GM23338 (cell line): ENCODE measurements around the gene SIRT4. TPM values are rescaled to one million over a fixed set of nuclear protein-coding genes. Genes with fewer than 3 reads are reported as not detected.

Source experiments
- ATAC-seq: fragments of 200-7000 bp; cut with Tn5 transposase; 3 replicates; pipeline ENCODE4 v1.9.1; 2020
- DNase-seq: peaks from one replicate; pipeline ENCODE4 v3.0.0-alpha.2; 2015; ENCODE audit warnings: low spot score
- H2AFZ ChIP-seq: fragments of 200-600 bp; sonication (generic); 2 replicates; pipeline ENCODE4 v1.8.0; 2016; ENCODE audit warnings: antibody characterized with exemption, mild to moderate bottlenecking, moderate library complexity
- H3F3A ChIP-seq: fragments of 200-600 bp; sonication (generic); replicated peaks from 2 replicates; pipeline ENCODE4 v1.8.0; 2017; ENCODE audit warnings: antibody characterized with exemption, mixed run types, low read depth
- H3K27ac ChIP-seq: fragments of 200-600 bp; sonication (generic); 2 replicates; pipeline ENCODE4 v1.6.1; 2016; ENCODE audit warnings: low read depth
- H3K27me3 ChIP-seq: fragments of 200-600 bp; sonication (generic); 2 replicates; pipeline ENCODE4 v1.8.0; 2016; ENCODE audit warnings: mild to moderate bottlenecking, mixed run types, moderate library complexity; ENCODE audit not compliant: insufficient read depth
- H3K36me3 ChIP-seq: fragments of 200-600 bp; sonication (generic); 2 replicates; pipeline ENCODE4 v1.8.0; 2016; ENCODE audit warnings: mild to moderate bottlenecking; ENCODE audit not compliant: insufficient read depth
- H3K4me1 ChIP-seq: fragments of 200-600 bp; sonication (generic); 2 replicates; pipeline ENCODE4 v1.8.0; 2016; ENCODE audit warnings: mild to moderate bottlenecking, moderate library complexity; ENCODE audit not compliant: insufficient read depth
- H3K4me2 ChIP-seq: fragments of 200-600 bp; sonication (generic); 2 replicates; pipeline ENCODE4 v1.7.1; 2017; ENCODE audit warnings: mixed run types
- H3K4me3 ChIP-seq: fragments of 200-600 bp; sonication (generic); 2 replicates; pipeline ENCODE4 v1.6.1; 2016; ENCODE audit warnings: mixed run types
- H3K79me2 ChIP-seq: fragments of 200-600 bp; sonication (generic); replicated peaks from 2 replicates; pipeline ENCODE4 v1.8.0; 2017; ENCODE audit warnings: mild to moderate bottlenecking; ENCODE audit not compliant: insufficient read depth
- H3K9me2 ChIP-seq: fragments of 200-600 bp; sonication (generic); 2 replicates; pipeline ENCODE4 v1.8.0; 2017; ENCODE audit not compliant: insufficient read depth
- H4K20me1 ChIP-seq: fragments of 200-600 bp; sonication (generic); replicated peaks from 2 replicates; pipeline ENCODE4 v1.8.0; 2017; ENCODE audit warnings: mild to moderate bottlenecking; ENCODE audit not compliant: insufficient read depth
- H3K27ac Mint-ChIP-seq: 2 replicates; pipeline ENCODE4 v1.8.0; 2020; ENCODE audit warnings: inconsistent platforms, mild to moderate bottlenecking, moderate library complexity, mixed read lengths
- H3K27me3 Mint-ChIP-seq: 3 replicates; pipeline ENCODE4 v1.8.0; 2022; ENCODE audit warnings: low read depth, mild to moderate bottlenecking, moderate library complexity, mixed read lengths, inconsistent platforms; ENCODE audit not compliant: insufficient read depth, poor library complexity
- H3K36me3 Mint-ChIP-seq: 3 replicates; pipeline ENCODE4 v1.8.0; 2021; ENCODE audit warnings: low read depth, mild to moderate bottlenecking, inconsistent platforms, moderate library complexity, mixed read lengths
- H3K4me1 Mint-ChIP-seq: 3 replicates; pipeline ENCODE4 v1.8.0; 2020; ENCODE audit warnings: mild to moderate bottlenecking, inconsistent platforms, mixed read lengths
- H3K4me3 Mint-ChIP-seq: 3 replicates; pipeline ENCODE4 v1.8.0; 2021; ENCODE audit warnings: moderate library complexity, mild to moderate bottlenecking, inconsistent platforms, mixed read lengths
- H3K9me3 Mint-ChIP-seq: 3 replicates; pipeline ENCODE4 v1.8.0; 2020; ENCODE audit warnings: moderate library complexity, mild to moderate bottlenecking, inconsistent platforms, mixed read lengths
- CREB1 ChIP-seq: fragments of 250-450 bp; sonication (Bioruptor Pico); IDR thresholded peaks from 2 replicates; pipeline ENCODE4 v1.5.0; 2020; ENCODE audit warnings: low read depth, mild to moderate bottlenecking, moderate library complexity
- JUNB ChIP-seq: IDR thresholded peaks from one replicate; pipeline ENCODE4 v1.6.1; 2016; ENCODE audit warnings: antibody characterized with exemption; ENCODE audit not compliant: unreplicated experiment
- POLR2AphosphoS5 ChIP-seq: IDR thresholded peaks from 2 replicates; pipeline ENCODE4 v1.6.1; 2016; ENCODE audit warnings: antibody characterized with exemption, low read depth
- STAT1 ChIP-seq: IDR thresholded peaks from one replicate; pipeline ENCODE4 v1.6.1; 2016; ENCODE audit warnings: antibody characterized with exemption; ENCODE audit not compliant: unreplicated experiment
- polyA plus RNA-seq: library from polyadenylated mRNA; unstranded; fragments of >200 nt; fragmentation: Nextera tagmentation; extraction: Ambion mirVana; gene quantifications from 2 replicates; pipeline ENCODE4 v1.2.1, GENCODE V29; 2016
- small RNA-seq: library from RNA; depleted of rRNA; stranded (forward); fragments of <200 nt; gene quantifications from one replicate; pipeline ENCODE3, GENCODE V24; 2014; ENCODE audit warnings: low replicate concordance
- total RNA-seq: library from RNA; depleted of rRNA; stranded (reverse); fragments of >200 nt; shearing (Covaris generic); gene quantifications from 2 replicates; pipeline ENCODE4 v1.2.3, GENCODE V29; 2014; rRNA removed

The SIRT4 gene
- total and polyA plus RNA-seq, 2 experiments from 2014 or later, result 2.0 to 3.0 TPM

GRCh38 chr12:120359128-120359527 lies 57.0 kb downstream of the SIRT4 start (continued):
- TF ChIP-seq STAT1 (no peak), JUNB (no peak)

GRCh38 chr12:120361506-120362208 lies 59.5 kb downstream of the SIRT4 start:
- Mint-ChIP-seq H3K4me1 (peaks cover 73% of the 10 kb centered on the region), H3K27me3 (peaks cover 19% of the 10 kb centered on the region), H3K27ac (peak overlapping the region; percentile 85), H3K36me3 (peaks cover 85% of the 10 kb centered on the region), H3K9me3 (no peaks in the 10 kb centered on the region), H3K4me3 (peak overlapping the region; percentile 70)
- DNase-seq (peak; percentile 97), ATAC-seq (peak; percentile 87)
- Histone ChIP-seq H3K4me3 (peak overlapping the region; percentile 74), H3K27me3 (no peaks in the 10 kb centered on the region), H3K79me2 (0 out of 2 replicates have a peak, but pooled peaks cover 7% of the 10 kb centered on the region), H2AFZ (peak overlapping the region; percentile 80), H3K27ac (peak overlapping the region; percentile 87; the same call in 1 of the 2 replicates), H3F3A (peaks cover 28% of the 10 kb centered on the region), H3K9me2 (no peaks in the 10 kb centered on the region), H3K36me3 (peaks cover 7% of the 10 kb centered on the region; the same call in 1 of the 2 replicates), H3K4me1 (peaks cover 41% of the 10 kb centered on the region), H3K4me2 (peak overlapping the region; percentile 90), H4K20me1 (peaks cover 9% of the 10 kb centered on the region; the same call in 1 of the 2 replicates)
- no peak for TF ChIP-seq JUNB
- TF ChIP-seq CREB1 (CRISPR knock-in tag), result peak; percentile 48; the same call in 1 of the 2 replicates
- peak; percentile 40; the same call in 1 of the 2 replicates for TF ChIP-seq POLR2AphosphoS5

Small RNAs within 50 kb of the gene (small RNA-seq; reads per million reads assigned to genes)
- gene RNU4-1 (4,412 reads per million, percentile 100 among the genes with 10 or more reads in this experiment), gene RNU4-2 (780 reads per million, percentile 100 among the genes with 10 or more reads in this experiment), gene RNU6-1088P (not detected)

Other genes starting within 250 kb of the SIRT4 start
- 15.9 and 16.9 TPM in 2 replicates for gene RAB35, start 185.6 kb upstream of the SIRT4 start, total RNA-seq
- 9.9 and 12.6 TPM in 2 replicates for gene RAB35, start 185.6 kb upstream of the SIRT4 start, polyA plus RNA-seq
- 141 and 177 TPM in 2 replicates for gene GCN1, start 107.6 kb upstream of the SIRT4 start, total RNA-seq
- gene GCN1, start 107.6 kb upstream of the SIRT4 start, polyA plus RNA-seq, result 18.0 and 18.2 TPM in 2 replicates
- gene RPLP0, start 101.2 kb upstream of the SIRT4 start, total RNA-seq, result 4,855 and 4,916 TPM in 2 replicates
- gene RPLP0, start 101.2 kb upstream of the SIRT4 start, polyA plus RNA-seq, result 2,219 and 2,404 TPM in 2 replicates
- gene PXN, start 36.6 kb upstream of the SIRT4 start, total RNA-seq, result 69.3 and 76.0 TPM in 2 replicates
- gene PXN, start 36.6 kb upstream of the SIRT4 start, polyA plus RNA-seq, result 38.4 and 39.0 TPM in 2 replicates
- gene RNU4-2, start 10.4 kb upstream of the SIRT4 start, total RNA-seq, result under 0.01 TPM in 1 of 2 replicates, not detected in the other
- gene RNU4-2, start 10.4 kb upstream of the SIRT4 start, polyA plus RNA-seq, result 9.5 TPM in 1 of 2 replicates, not detected in the other
- gene RNU4-1, start 9.1 kb upstream of the SIRT4 start, total RNA-seq, result under 0.01 TPM in 1 of 2 replicates, not detected in the other
- 6.0 and 6.4 TPM in 2 replicates for gene RNU4-1, start 9.1 kb upstream of the SIRT4 start, polyA plus RNA-seq
- gene PLA2G1B, start 25.5 kb downstream of the SIRT4 start, total RNA-seq, result not detected in 2 replicates
- gene PLA2G1B, start 25.5 kb downstream of the SIRT4 start, polyA plus RNA-seq, result not detected in 2 replicates
- 8.1 and 12.8 TPM in 2 replicates for gene MSI1, start 66.8 kb downstream of the SIRT4 start, total RNA-seq
- gene MSI1, start 66.8 kb downstream of the SIRT4 start, polyA plus RNA-seq, result 16.9 and 19.2 TPM in 2 replicates
- gene COX6A1, start 135.8 kb downstream of the SIRT4 start, total RNA-seq, result 393 and 422 TPM in 2 replicates
- 1,484 and 1,643 TPM in 2 replicates for gene COX6A1, start 135.8 kb downstream of the SIRT4 start, polyA plus RNA-seq
- gene TRIAP1, start 144.1 kb downstream of the SIRT4 start, total RNA-seq, result 53.4 and 61.8 TPM in 2 replicates
- gene TRIAP1, start 144.1 kb downstream of the SIRT4 start, polyA plus RNA-seq, result 94.0 and 94.2 TPM in 2 replicates
- 16.7 and 18.5 TPM in 2 replicates for gene GATC, start 144.1 kb downstream of the SIRT4 start, total RNA-seq
- gene GATC, start 144.1 kb downstream of the SIRT4 start, polyA plus RNA-seq, result 14.9 and 20.1 TPM in 2 replicates
- 202 and 250 TPM in 2 replicates for gene SRSF9, start 167.4 kb downstream of the SIRT4 start, total RNA-seq
- gene SRSF9, start 167.4 kb downstream of the SIRT4 start, polyA plus RNA-seq, result 436 and 481 TPM in 2 replicates
- gene DYNLL1, start 193.8 kb downstream of the SIRT4 start, total RNA-seq, result 310 and 313 TPM in 2 replicates
- gene DYNLL1, start 193.8 kb downstream of the SIRT4 start, polyA plus RNA-seq, result 833 and 868 TPM in 2 replicates
- gene COQ5, start 226.8 kb downstream of the SIRT4 start, total RNA-seq, result 32.5 and 32.6 TPM in 2 replicates
- gene COQ5, start 226.8 kb downstream of the SIRT4 start, polyA plus RNA-seq, result 30.7 and 32.4 TPM in 2 replicates
- 90.4 and 113 TPM in 2 replicates for gene RNF10, start 232.0 kb downstream of the SIRT4 start, total RNA-seq
- gene RNF10, start 232.0 kb downstream of the SIRT4 start, polyA plus RNA-seq, result 149 and 154 TPM in 2 replicates